Hepatocyte (in vitro differentiated cells): ENCODE results near the gene FARP2. TPM values are rescaled to one million over a fixed set of nuclear protein-coding genes. Genes with fewer than 3 reads are reported as not detected.
"Not testable (repeated sequence)": the region's sequence is repeated elsewhere in the genome, so short reads cannot be mapped to it uniquely, and the experiment has no call there.

Source experiments
- DNase-seq: peaks from one replicate; pipeline ENCODE4 v3.0.0-alpha.2; 2016; ENCODE audit warnings: low spot score
- H2AFZ ChIP-seq: fragments of 200-600 bp; sonication (generic); 2 replicates; pipeline ENCODE4 v1.6.0; 2016; ENCODE audit warnings: antibody characterized with exemption, mild to moderate bottlenecking
- H3K27ac ChIP-seq: fragments of 200-600 bp; sonication (generic); 2 replicates; pipeline ENCODE4 v1.5.1; 2016; ENCODE audit warnings: mild to moderate bottlenecking
- H3K27me3 ChIP-seq: fragments of 200-600 bp; sonication (generic); 2 replicates; pipeline ENCODE4 v1.6.1; 2016
- H3K36me3 ChIP-seq: fragments of 200-600 bp; sonication (generic); replicated peaks from 2 replicates; pipeline ENCODE4 v1.5.1; 2016; ENCODE audit warnings: low read depth; ENCODE audit not compliant: insufficient read depth
- H3K4me1 ChIP-seq: fragments of 200-600 bp; sonication (generic); 2 replicates; pipeline ENCODE4 v1.5.1; 2016; ENCODE audit warnings: mild to moderate bottlenecking, moderate library complexity; ENCODE audit not compliant: insufficient read depth
- H3K4me2 ChIP-seq: fragments of 200-600 bp; sonication (generic); 2 replicates; pipeline ENCODE4 v1.6.0; 2016
- H3K4me3 ChIP-seq: fragments of 200-600 bp; sonication (generic); 2 replicates; pipeline ENCODE4 v1.5.1; 2016; ENCODE audit warnings: mild to moderate bottlenecking
- H3K79me2 ChIP-seq: fragments of 200-600 bp; sonication (generic); 2 replicates; pipeline ENCODE4 v1.6.0; 2017; ENCODE audit warnings: mild to moderate bottlenecking
- H3K9me2 ChIP-seq: fragments of 200-600 bp; sonication (generic); replicated peaks from 2 replicates; pipeline ENCODE4 v1.6.0; 2017; ENCODE audit warnings: mild to moderate bottlenecking; ENCODE audit not compliant: insufficient read depth
- H3K9me3 ChIP-seq: fragments of 200-600 bp; sonication (generic); 2 replicates; pipeline ENCODE4 v1.5.1; 2016; ENCODE audit warnings: low read depth, mild to moderate bottlenecking
- H4K20me1 ChIP-seq: fragments of 200-600 bp; sonication (generic); 2 replicates; pipeline ENCODE4 v1.6.0; 2016; ENCODE audit warnings: mild to moderate bottlenecking; ENCODE audit not compliant: insufficient read depth, poor library complexity, severe bottlenecking
- EZH2 ChIP-seq: fragments of 200-600 bp; sonication (generic); IDR thresholded peaks from 2 replicates; pipeline ENCODE4 v1.6.1; 2016; ENCODE audit warnings: antibody characterized with exemption, mild to moderate bottlenecking, borderline replicate concordance
- EZH2phosphoT487 ChIP-seq: fragments of 200-600 bp; sonication (generic); IDR thresholded peaks from one replicate; pipeline ENCODE4 v1.6.1; 2018; ENCODE audit warnings: antibody characterized with exemption, mild to moderate bottlenecking, low read depth, moderate library complexity; ENCODE audit not compliant: unreplicated experiment, severe bottlenecking
- WGBS: methylation state at CpG from one replicate; pipeline ENCODE4 v1.1.6; 2016; ENCODE audit warnings: low lambda C conversion rate; ENCODE audit errors: missing lambda C conversion rate; 5-methylcytosine and 5-hydroxymethylcytosine counted together
- polyA plus RNA-seq: library from polyadenylated mRNA; unstranded; fragments of >200 nt; fragmentation: Nextera tagmentation; extraction: Ambion mirVana; gene quantifications from 2 replicates; pipeline ENCODE4 v1.2.1, GENCODE V29; 2016
- total RNA-seq: library from RNA; depleted of rRNA; stranded (reverse); fragments of >200 nt; gene quantifications from 2 replicates; pipeline ENCODE4 v1.2.3, GENCODE V29; 2014
- TF ChIP-seq, protein P1 (sequence below): fragments of 200-600 bp; sonication (generic); IDR thresholded peaks from 2 replicates; pipeline ENCODE4 v1.5.1; 2016; ENCODE audit warnings: antibody characterized with exemption, mild to moderate bottlenecking; ENCODE audit not compliant: poor library complexity

Gene FARP2
- total and polyA plus RNA-seq, 2 experiments from 2014 or later: 29.1 to 29.6 TPM

DNA sequence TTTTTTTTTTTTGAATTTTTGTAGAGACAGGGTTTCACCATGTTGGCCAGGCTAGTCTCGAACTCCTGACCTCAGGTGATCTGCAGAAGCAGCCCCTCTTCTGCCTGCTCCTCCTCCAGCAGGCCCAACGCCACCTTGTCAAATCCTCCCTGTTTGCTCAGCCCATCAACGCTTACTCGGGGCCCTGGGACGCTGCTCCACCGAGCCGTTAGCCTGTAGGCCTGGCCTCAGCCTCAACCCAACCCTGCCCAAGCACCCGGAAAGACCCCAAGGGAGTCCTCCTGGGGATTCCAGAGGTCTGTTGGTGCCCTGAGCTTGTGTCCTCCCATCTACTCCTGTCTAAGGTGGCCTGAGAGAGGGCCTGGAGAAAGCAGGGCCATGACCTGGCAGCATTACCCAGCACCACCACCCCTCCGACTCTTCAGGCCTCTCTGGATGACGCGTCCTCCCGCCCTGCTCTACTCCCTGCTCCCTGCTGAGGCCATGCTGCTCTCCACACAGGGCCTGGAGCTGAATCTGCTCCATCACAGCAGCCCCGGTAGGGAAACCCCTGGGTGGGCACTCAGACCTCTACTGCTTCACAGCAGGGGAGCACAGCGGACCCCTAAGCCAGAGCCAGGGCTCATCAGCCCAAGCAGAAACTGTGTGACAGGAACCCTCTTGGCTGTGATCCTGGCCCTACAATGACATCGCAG is 149.1 kb downstream of the FARP2 start:
- Histone ChIP-seq H3K4me3 (no peak overlapping the region), H3K4me1 (peaks cover 20% of the 10 kb centered on the region), H2AFZ (no peak overlapping the region), H3K79me2 (peaks cover 71% of the 10 kb centered on the region), H3K9me2 (no peaks in the 10 kb centered on the region), H3K36me3 (no peaks in the 10 kb centered on the region), H3K27ac (no peak overlapping the region), H3K9me3 (no peaks in the 10 kb centered on the region), H3K4me2 (no peak overlapping the region), H4K20me1 (peaks cover 37% of the 10 kb centered on the region), H3K27me3 (no peaks in the 10 kb centered on the region)
- 90% methylated on average over 15 of the region's 15 CpGs for WGBS
- TF ChIP-seq EZH2: no peak
- no peak for TF ChIP-seq EZH2phosphoT487
- TF ChIP-seq, protein P1, sequence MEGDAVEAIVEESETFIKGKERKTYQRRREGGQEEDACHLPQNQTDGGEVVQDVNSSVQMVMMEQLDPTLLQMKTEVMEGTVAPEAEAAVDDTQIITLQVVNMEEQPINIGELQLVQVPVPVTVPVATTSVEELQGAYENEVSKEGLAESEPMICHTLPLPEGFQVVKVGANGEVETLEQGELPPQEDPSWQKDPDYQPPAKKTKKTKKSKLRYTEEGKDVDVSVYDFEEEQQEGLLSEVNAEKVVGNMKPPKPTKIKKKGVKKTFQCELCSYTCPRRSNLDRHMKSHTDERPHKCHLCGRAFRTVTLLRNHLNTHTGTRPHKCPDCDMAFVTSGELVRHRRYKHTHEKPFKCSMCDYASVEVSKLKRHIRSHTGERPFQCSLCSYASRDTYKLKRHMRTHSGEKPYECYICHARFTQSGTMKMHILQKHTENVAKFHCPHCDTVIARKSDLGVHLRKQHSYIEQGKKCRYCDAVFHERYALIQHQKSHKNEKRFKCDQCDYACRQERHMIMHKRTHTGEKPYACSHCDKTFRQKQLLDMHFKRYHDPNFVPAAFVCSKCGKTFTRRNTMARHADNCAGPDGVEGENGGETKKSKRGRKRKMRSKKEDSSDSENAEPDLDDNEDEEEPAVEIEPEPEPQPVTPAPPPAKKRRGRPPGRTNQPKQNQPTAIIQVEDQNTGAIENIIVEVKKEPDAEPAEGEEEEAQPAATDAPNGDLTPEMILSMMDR: no peak
- DNase-seq: no peak

DNA sequence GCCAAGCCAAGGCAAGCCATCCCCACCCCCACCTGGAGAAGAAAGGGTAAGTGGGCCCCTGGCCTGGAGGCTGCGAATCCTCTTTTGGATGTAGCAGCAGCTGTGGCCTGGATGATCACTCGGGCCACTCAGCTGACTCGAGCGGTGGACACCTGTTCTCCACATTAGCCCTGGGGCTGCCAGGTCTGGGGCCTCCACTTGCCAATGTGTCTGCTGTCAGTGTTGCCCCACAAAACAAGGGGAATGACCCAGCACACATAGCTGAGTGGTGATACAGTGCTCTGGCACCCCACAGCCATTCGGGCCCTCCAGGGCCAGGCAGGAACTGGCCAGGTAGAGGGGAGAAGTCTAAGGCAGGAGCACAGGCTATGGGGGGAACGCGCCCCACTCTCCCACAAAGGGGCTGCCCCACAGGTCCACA is 149.7 kb downstream of the FARP2 start:
- no peak overlapping the region for H3K27ac ChIP-seq
- 94% methylated on average over 7 of the region's 7 CpGs for WGBS
- DNase-seq: no peak
- peaks cover 37% of the 10 kb centered on the region for H4K20me1 ChIP-seq
- H3K4me1 ChIP-seq: peaks cover 20% of the 10 kb centered on the region
- no peaks in the 10 kb centered on the region for H3K9me2 ChIP-seq
- peaks cover 71% of the 10 kb centered on the region for H3K79me2 ChIP-seq
- no peak for TF ChIP-seq EZH2
- TF ChIP-seq, protein P1: no peak
- TF ChIP-seq EZH2phosphoT487: no peak
- no peak overlapping the region for H2AFZ ChIP-seq
- H3K36me3 ChIP-seq: no peaks in the 10 kb centered on the region
- peak overlapping the region; percentile 100 for H3K4me2 ChIP-seq
- H3K27me3 ChIP-seq: no peaks in the 10 kb centered on the region
- no peak overlapping the region for H3K4me3 ChIP-seq
- H3K9me3 ChIP-seq: no peaks in the 10 kb centered on the region

DNA sequence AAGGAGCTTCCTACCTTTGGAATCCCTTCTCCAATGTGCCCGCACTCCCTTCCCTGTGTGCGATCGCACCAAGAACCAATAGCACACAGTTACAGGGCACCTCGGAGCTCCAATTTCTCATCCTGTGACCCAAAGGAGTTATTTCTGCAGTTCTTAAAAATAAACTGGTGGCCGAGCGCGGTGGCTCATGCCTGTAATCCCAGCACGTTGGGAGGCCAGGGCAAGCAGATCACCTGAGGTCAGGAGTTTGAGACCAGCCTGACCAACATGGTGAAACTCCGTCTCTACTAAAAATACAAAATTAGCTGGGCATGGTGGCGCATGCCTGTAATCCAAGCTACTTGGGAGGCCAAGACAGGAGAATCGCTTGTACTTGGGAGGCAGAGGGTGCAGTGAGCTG is 150.2 kb downstream of the FARP2 start:
- H3K36me3 ChIP-seq, H3K27ac ChIP-seq, H3K9me2 ChIP-seq, H2AFZ ChIP-seq, H3K27me3 ChIP-seq, H3K9me3 ChIP-seq, DNase-seq, H3K4me3 ChIP-seq: not testable (repeated sequence)
- Histone ChIP-seq H4K20me1 (peaks cover 37% of the 10 kb centered on the region), H3K4me2 (peak overlapping the region; percentile 100), H3K4me1 (peaks cover 20% of the 10 kb centered on the region), H3K79me2 (peaks cover 66% of the 10 kb centered on the region)
- WGBS: 96% methylated on average over 11 of the region's 11 CpGs

DNA sequence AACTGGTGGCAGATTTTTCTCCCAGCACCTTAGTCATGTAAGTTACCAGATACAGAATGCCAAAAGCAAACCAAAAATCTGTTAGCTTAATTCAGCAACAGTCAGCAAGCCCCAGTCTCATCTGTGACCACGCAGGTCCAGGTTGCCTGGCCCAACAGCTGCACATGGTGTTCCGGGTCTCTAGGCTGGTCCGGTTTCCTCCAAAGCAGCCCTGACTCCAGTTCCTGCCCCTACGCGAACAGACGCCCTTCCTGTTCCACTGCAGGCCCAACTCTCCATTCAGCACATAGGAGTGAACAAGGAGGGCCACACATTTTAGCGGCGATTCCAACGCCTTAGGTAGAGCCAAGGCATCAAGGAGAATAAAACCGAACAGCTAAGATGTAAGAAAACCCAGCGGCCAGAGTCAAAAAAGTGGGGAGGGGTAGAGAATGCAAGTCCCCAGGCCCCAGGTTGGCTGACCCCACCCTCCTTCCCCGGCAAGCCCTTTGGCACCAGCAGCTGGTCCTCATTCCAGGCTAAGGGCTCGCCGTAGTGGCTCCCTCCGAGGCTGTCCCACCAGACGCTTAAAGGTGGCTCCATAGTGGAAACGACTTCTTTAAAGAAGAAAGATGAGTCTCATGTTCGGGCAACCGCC is 150.8 kb downstream of the FARP2 start:
- no peak overlapping the region for H2AFZ ChIP-seq
- H3K27me3 ChIP-seq: no peaks in the 10 kb centered on the region
- no peaks in the 10 kb centered on the region for H3K9me2 ChIP-seq
- TF ChIP-seq, protein P1: no peak
- TF ChIP-seq EZH2phosphoT487 (no peak), EZH2 (no peak)
- H4K20me1 ChIP-seq: peaks cover 37% of the 10 kb centered on the region
- 37% methylated on average over 19 of the region's 19 CpGs for WGBS
- peak overlapping the region; percentile 85 for H3K27ac ChIP-seq
- peak overlapping the region; percentile 100 for H3K4me2 ChIP-seq
- peaks cover 20% of the 10 kb centered on the region for H3K4me1 ChIP-seq
- no peaks in the 10 kb centered on the region for H3K9me3 ChIP-seq
- no peaks in the 10 kb centered on the region for H3K36me3 ChIP-seq
- no peak for DNase-seq
- H3K4me3 ChIP-seq: peak overlapping the region; percentile 57
- peaks cover 60% of the 10 kb centered on the region for H3K79me2 ChIP-seq
